A172 (cell line): ENCODE measurements around the gene EPHA6. TPM values are rescaled to one million over a fixed set of nuclear protein-coding genes. Genes with fewer than 3 reads are reported as not detected.
"Not testable (repeated sequence)": the region's sequence is repeated elsewhere in the genome, so short reads cannot be mapped to it uniquely, and the experiment has no call there.

Experiments
- DNase-seq: peaks from one replicate; pipeline ENCODE4 v3.0.0-alpha.2; 2015; ENCODE audit warnings: low spot score
- total RNA-seq: library from RNA; depleted of rRNA; stranded (reverse); fragments of >200 nt; shearing (Covaris generic); gene quantifications from 2 replicates; pipeline ENCODE4 v1.2.3, GENCODE V29; 2014

EPHA6 gene
- total RNA-seq, 1 experiment from 2014 or later: not detected

DNA sequence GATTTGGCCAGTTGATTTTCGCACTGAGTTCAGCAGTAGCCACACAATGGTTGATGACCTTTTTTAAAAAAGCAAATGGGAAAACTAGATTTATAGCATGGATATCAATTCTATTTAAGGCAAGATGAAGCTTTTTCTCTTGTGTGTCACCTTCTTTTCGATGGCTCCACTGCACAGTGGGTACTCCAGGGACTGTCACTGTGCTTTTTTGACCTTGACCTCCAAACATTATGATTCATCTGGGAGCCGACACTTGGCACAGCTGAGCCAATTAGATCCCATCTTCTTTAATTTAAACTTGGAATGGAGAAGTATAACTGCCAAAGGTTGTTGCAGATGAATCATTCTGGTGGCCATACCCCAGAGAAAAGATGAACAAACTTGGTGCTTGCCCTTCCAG is 367.3 kb downstream of the EPHA6 start:
- no peak for DNase-seq

DNA sequence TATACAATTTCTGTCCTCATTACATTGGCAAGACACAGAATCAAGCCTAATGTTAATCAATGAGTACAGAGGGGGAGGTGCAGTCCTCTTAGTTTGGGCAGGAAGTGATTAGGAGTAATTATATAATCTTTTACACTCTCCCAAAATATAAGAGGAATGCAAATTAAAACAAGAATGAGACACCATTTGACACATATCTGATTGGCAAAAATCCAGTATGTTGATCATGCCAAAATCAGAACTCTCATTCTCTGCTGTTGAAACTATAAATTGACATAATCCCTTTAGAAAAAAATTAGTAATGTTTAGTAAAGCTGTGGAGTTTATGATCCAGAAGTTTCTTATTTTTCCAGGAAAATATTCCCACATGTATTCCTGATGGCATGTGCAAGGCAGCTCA is 373.4 kb downstream of the EPHA6 start:
- no peak for DNase-seq

DNA sequence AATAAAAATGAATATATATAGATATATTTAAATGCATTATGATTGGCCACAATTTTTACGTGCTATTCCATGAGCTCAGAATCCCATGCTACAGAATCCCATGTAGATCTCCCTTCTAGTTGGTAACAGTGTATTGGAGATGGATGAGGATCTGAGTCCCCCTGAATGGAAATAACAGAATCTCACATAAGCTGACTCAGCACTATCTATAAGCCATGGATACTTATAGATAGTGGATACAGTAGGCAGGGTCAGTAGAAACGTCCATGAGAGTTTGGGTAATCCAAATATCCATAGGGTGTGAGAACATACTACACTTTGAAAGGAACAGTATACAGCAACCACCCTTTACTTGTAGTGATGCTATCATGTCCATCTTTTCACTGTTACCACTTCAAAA is 375.4 kb downstream of the EPHA6 start:
- DNase-seq: no peak

DNA sequence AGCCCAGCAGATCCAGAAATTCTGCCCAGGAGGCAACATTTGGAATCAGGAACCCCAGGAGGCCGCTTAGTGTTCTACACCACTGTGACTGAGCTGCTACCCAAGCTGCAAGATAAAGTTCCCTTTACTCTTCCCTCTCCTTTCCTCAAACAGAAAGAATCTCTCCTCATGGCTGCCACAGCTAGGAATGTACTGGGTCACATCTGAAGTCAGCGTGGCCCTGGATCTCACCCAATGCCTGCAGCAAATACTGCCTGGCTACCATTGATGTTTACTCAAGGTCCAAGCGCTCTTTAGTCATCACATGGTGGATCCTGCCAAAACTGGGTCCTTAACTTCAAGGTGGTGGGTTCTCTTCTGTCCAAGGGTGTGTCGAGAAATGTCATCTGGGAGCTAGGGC is 382.7 kb downstream of the EPHA6 start:
- no peak for DNase-seq

DNA sequence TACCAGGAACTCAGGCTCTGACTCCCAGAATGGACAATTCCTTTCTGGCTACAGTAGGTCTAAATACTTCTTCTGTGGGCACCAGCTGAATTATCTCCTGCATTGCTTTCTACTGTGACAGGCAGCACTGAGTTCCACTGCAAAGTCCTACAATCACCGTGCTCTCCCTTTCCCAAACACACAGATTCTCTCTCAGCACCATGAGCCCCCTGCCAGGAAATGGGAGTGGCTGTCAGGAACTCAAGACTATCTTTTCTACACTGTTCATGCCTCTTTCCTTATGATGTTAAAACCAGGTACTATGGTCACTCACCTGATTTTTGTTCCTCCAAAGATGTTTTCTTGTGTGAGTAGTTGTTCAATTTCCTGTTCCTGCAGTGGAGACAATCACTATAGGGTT is 383.4 kb downstream of the EPHA6 start:
- no peak for DNase-seq

DNA sequence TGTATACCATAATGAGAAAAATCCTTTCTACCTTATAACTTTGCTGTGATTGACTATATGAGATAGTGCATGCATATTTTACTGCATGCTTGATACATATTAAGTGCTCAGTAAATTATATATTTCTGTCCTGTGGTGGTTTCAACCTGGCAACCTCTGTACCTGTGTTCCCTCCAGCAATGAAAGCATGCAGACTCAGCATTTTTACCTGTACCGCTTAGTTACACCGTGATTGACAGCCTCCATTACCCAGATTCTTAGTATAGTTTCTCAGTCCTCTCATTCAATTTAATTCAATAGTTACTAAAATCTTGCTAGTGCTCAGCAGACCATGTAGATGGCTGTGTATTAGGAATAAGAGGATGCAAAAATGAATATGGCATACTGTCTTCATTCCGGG is 386.0 kb downstream of the EPHA6 start:
- DNase-seq: no peak

DNA sequence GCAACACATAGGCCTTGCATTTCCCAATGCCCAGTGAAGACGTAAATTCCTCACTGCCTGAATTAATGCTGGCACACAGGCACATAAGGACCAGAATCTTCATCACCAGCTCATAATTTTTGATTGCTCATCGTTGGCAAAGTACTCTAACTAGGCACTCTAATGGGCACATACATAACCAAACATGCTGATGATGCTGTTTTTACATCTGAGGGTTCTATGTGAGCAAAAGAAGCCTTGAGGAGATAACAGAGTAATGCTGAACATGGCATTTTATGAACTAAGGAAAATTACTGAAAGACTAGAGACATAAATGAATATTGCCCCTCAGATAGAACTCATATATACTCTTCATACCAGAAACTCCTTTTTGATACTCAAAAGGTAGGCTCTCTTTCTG is 387.4 kb downstream of the EPHA6 start:
- DNase-seq: no peak

DNA sequence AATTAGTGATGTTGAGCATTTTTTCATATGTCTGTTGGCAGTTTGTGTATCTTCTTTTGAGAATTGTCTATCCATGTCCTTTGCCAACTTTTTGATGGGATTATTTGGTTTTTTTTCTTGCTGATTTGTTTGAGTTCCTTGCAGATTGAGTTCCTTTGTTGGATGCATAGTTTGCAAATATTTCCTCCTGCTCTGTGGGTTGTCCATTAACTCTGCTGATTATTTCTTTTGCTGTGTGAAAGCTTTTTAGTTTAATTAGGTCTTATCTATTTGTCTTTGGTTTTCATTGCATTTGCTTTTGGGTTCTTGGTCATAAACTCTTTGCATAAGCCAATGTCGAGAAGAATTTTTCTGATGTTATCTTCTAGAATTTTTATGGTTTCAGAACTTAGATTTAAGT is 414.6 kb downstream of the EPHA6 start:
- DNase-seq: no peak

DNA sequence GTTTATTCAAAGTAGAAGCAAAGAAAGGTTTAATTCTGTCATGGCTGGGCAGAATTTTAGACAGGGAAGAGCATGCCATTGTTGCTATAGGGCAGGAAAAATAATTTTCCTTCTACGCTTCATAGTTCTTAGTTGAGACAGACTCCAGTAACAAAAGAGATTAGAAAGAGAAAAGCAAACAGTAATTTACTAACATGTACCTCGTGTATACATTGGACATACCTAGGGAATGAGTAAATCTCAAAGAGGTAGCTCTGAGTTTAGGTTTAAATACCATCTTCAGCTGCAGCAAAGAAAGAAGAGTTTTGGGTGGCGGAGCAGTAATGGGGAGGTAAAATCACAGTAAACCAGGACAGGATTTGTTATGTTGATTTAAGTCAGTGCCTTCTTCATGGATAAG is 416.1 kb downstream of the EPHA6 start:
- DNase-seq: no peak

DNA sequence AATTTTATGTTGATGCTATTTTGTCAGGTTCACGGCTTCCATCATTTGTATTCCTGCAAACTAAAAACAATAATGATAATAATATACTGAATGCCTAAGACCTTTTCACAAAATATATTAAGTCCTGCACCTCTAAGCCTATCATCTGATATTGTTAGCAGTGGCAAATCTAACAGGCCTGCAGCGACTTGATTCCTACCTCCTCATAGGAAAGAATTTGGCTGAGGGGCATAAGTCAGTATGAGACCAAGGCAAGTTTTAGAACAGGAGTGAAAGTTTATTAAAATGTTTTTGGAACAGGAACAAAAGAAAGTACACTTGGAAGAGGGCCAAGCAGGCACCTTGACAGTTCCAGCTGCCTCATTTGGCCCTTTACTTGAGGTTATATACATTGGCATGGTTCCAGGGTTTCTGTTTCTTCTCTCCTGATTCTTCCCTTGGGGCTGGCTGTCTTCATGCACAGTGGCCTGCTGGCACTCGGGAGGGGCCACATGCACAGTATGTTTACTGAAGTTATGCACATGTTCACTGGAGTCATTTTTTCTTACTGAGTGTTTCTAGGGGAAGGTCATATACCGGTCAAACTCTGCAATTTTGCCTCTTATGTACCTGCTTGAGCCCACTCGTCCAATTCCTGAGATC is 418.1 kb downstream of the EPHA6 start:
- DNase-seq: no peak

DNA sequence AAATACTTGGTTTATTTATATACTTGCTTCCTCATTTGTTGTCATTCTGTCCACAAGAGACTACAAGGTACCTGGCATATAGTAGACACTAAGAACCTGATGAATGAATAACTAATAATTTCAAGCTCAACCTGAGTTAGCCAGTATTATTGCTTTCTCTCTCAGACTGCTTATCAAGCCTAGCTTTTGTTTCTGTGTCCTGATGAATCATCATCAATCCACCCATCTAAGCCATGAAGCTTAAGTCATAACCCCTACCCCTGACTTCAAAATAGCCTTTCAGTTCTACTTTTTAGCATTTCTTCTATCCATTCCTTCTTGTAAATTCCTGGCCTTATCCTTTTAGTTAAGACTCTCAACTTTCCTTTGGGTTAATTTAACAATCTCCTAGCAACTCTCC is 420.8 kb downstream of the EPHA6 start:
- no peak for DNase-seq

DNA sequence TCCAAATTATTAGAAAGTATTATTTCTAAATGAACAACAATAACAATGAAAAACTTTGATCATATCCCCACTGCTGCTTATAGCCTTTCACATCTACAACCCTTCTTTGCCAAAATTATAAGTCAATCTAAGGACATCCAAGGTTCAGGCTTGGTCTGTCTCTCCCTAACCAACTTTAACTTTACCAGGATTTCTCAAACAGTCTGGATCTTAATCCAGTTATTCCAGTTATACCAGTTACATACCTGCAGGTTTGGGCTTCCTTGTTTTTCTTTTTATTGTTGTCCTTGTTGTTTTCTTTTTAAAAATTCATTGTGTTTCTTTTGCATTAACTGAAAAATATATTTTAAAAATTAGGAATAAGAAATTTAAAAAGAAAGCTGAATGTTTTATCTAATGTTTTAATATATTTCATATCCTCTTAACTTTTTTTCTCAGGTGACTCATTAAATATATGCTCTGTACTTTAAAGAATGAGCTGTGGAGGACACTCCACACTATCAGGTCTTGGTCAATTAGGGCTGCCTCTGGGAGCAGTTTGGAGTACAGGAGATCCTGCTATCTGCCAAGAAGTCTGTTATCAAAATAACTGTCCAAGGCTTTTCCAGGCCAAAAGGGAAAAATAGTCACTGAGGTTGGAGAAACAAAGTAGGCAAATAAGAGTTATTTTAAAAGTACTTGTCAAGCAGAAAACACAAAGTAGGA is 421.4 kb downstream of the EPHA6 start:
- DNase-seq: no peak

DNA sequence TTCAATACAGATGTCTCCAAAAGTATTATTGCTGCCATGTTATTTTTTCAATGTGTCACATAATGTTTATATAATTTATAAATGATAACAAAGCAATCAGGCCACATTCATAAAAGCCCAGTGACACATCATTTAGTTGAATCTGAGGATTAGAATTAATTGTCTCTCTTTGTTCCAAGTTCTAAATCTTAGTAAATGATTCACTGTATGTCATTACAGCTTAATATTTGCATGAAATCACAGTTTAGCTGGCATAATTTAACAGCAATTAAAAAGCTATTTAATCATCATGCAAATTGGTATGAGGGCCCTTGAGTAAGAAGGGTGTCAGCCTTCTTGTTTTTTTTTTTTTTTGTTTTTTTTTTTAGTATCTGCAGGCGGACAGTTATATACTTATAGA is 427.0 kb downstream of the EPHA6 start:
- DNase-seq: no peak

DNA sequence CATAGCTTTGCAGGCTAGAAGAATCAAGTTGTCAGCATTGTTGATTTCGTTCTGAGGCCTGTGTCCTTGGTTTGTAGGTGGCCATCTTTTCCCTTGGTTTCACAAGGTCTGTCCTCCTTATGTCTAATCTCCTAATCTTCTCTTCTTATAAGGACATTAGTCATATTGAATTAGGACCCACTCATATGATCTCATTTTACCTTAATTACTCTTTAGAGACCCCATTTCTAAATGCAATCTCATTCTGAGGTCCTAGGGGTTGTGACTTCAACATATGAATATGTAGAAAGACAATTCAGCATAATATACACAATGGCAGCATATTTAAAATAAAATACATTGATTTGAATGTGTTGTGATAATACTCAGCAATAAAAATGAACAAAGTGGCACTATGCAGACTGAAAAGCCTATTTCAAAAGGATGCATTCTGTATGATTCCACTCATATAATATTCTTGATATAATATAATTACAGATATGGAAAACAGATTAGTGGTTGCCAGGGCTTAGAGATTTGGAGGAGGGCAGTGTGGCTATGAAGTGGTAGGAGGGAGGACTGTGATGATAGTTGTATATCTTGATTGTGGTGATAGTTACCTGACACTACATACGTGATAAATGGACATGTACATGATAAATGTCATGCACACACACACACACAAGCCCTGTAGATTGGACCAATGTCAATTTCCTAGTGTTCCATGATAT is 431.0 kb downstream of the EPHA6 start:
- no peak for DNase-seq

DNA sequence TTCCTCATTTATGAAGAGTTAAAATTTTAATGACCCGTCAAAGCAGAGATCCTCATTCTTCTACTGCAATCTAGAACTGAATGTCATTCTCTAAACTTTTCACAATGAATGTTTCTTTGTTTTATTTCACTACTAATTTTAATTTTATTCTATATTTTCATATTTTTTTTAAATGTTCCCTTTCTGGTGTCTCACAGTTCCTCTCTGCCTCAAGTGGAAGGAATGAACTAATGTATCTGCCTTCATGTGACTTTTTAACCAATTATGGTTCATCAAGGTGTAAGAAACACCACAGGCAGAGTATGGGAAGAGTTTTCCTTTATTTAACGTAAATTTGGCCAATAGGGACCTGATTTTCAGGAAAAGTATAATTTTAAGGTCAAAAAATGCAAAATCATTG is 441.7 kb downstream of the EPHA6 start:
- no peak for DNase-seq

DNA sequence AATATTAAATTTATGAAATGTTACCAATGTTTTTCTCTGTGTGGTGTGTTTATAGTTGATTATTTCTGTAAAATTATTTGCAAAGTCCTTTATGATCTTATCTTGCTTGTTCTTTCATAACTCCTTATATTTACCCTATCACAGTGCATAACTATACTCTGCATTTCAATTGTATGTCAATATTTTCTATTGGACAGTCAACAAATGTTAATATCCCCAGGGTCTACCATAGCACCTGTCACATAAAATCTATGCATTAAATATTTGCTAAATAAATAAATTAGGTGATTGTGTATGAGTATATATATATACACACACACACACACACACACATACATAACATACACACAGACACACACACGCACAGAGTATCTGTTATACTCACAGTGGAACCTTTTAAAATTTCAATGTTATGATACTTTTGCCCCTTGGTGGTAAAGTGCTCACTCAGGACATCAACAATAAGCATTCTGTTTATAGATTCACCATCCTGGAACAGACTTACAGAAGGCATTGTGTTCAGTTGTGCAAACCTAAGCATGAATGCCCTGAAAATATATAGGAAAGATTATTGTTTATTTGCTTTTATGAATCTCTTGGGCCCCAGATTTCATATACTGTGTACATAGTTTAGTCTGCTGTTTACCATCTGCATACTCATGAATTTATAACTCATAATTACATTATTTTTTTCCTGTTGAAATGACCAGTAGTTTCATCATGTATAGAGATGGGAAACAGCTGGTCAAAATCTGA is 443.7 kb downstream of the EPHA6 start:
- DNase-seq: no peak

DNA sequence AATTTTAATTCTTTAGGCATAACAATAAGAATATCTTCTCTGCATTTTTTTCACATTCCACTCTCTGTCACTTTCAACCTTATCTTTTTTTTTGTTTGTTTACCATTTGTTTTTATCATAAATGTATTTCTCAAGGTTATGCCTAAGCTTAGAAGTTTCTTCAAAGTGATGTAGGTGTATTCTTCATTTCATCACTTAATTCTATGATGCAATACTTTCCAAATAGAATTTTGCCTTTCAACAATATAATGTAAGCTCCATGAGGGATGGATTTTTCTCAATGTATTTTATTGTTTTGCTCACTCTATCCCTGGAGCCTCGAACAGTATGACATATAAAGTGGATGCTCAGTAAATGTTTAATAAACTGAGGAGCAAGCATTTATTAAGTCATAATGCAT is 444.9 kb downstream of the EPHA6 start:
- DNase-seq: no peak

DNA sequence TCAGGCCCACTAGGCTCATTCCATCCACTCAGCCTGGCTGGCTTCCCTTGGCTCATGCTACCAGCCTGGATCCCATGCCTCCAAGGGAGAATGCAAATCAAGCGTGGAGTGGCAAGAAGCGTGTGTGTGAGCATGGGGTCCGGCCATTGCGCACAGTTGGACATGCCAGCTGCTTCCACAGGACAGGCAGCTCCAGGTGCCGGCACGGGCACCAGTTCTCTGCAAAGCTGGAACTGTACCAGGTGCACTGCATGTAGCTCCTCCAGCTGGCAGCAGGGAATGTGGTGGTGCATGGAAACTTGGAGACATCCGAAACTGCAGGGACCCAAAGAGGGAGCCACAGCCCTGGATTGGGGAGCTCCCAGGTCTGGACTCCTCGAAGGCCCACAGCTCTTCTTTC is 449.8 kb downstream of the EPHA6 start:
- DNase-seq: no peak

DNA sequence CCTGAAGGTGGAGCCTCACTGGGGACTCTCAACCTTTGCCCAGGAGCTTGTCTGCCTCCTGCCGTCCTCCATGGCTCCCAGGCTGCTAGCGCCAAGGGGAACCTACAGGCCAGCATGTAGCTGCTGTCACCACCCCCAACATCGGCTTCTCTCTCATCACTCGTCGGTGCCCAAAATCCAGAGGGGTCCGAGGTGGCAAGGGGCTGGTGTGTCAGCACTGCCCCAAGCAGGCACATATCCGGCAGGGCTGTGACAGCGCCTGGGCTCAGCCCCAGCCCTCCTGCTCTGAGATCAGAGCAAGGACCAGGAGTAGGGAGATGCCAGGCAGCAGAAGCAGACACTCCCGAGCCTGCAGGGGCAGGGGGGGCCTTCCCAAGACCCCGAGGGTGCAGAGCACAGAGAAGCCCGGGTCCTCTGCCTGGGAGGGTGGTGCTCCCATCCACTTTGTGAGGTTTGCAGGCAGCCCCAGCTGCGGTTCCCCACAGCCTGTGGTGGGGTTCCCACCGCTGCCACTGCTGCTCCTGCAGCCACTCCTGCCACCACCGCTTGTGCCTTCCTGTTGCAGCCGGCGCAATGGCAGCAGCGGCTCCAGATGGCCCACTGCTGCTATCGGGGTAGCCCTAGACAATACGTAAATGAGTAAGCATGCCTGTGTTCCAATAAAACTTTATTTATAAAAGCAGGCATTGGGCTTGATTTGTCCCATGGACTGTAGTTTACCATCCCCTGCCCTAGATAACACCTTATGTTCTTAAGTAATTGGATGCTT is 451.0 kb downstream of the EPHA6 start:
- no peak for DNase-seq

DNA sequence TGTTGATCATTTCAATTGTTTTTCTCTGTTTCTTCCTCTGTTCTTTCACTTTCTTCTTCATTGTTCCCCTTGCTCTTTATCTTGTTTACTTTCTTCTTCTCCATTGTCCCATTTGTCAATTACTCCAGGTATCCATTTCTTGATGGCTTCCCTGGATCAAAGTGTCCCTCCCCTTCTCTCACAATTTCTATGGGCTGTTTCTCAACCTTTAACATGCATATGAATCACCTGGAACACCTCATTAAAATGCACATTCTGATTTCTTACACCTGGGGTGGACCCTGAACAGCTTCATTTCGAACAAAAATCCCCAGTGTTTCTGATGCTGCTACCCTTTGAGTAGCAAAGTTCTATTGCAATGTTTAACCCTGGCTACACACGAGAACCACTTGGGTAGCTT is 454.8 kb downstream of the EPHA6 start:
- no peak for DNase-seq

DNA sequence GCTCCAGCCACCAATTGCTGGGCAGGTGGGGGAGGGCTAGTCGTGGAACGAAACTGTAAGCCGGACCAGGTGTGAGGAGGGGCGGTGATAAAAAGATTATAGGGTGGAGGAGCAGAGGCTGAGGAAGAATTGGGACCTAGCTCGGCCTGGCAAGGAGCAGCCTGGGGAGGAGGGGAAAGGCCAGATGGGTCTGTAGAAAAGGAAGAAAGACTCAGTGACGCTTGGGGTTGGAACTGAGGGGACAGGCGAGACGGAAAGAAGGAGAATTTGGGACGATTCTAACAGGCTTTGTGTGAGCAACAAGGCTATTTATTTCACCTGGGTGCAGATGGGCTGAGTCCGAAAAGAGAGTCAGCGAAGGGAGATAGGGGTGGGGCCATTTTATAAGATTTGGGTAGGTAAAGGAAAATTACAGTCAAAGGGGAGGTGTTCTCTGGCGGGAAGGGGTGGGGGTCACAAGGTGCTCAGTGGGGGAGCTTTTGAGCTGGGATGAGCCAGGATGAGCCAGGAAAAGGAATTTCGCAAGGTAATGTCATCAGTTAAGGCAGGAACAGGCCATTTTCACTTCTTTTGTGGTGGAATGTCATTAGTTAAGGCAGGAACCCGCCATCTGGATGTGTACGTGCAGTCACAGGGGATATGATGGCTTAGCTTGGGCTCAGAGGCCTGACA is 462.6 kb downstream of the EPHA6 start:
- not testable (repeated sequence) for DNase-seq
